ENCODE data around the gene ADAMTS3.
"Not testable (repeated sequence)": the region's sequence is repeated elsewhere in the genome, so short reads cannot be mapped to it uniquely, and the experiment has no call there.

The ADAMTS3 gene

GRCh38 chr4:72552447-72552846 is 16.6 kb downstream of the ADAMTS3 start:
- no peak for DNase-seq (ENCODE audit: low spot score)

- DNase-seq (ENCODE audit: low spot score): no peak
Observed at GRCh38 chr4:72546456-72546855, 22.6 kb downstream of the ADAMTS3 start.

DNA sequence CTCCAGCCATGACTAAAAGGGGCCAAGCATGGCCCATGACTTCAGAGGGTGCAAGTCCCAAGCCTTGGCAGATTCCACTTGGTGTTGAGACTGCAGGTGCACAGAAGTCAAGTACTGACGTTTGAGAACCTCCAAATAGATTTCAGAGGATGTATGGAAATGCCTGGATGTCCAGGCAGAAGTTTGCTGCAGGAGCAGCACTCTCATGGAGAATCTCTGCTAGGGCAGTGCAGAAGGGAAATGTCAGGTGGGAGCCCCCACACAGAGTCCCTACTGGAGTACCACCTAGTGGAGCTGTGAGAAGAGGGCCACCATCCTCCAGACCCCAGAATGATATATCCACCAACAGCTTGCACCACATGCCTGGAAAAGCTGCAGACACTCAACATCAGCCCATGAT is 28.3 kb downstream of the ADAMTS3 start:
- not testable (repeated sequence) for DNase-seq (ENCODE audit: low spot score)

DNA sequence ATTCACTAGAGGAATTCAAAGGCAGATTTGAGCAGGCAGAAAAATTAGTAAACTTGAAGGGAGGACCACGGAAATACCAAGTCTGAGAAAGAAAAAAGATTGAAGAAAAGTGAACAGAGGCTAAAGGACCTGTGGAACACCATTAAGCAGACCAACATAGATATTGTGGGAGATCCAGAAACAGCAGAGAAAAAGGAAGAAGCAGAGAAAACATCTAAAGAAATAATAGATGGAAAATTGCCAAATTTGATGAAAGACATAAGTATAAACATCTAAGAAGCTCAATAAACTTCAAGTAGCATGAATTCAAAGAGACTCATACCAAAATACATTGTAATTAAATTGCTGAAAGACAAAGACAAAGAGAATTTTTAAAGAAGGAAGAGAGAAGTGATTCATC is 31.0 kb downstream of the ADAMTS3 start:
- no peak for DNase-seq (ENCODE audit: low spot score)

DNA sequence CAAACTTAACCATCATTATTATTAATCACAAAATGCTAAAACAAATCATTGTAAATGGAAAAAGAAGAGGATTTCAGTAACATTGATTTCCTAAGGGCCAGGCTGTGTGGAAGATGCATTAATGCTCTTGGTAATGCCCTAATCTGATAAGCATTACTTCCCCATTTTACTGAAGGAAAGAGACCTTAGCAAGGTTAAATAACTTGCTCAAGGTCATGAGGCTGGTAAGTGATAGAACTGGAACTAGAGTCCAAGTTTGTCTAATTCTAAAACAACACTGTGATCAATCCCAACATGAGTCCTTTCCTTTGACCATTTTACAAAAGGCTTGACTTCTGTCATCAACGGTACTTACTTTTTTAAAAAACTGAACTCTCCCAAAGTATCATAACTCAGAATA is 32.6 kb downstream of the ADAMTS3 start:
- DNase-seq (ENCODE audit: low spot score): no peak

DNA sequence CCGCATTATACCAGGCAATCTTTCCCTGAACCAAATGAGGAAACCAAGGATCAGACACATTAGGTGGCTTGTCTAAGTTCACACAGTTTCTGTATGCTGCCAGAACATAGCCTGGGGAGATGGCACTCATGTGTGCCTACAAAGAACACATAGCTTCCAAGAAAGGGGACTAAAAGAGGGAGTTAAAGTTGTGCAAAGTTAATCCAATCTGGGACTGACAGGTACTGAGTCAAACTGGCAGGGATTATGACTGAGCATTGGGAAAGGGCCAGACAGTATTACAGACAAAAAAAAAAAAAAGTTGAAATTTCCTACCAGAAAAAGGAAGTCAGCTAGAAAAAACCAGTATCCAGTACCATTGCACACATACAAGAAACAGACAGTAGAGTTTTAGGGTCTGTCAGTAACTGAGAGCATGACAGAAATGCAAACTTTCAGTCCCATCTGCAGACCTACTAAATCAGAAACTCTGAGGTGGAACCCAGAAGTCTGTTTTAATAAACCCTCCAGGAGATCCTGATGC is 37.2 kb downstream of the ADAMTS3 start:
- DNase-seq (ENCODE audit: low spot score): no peak

- DNase-seq (ENCODE audit: low spot score): no peak
Observed at GRCh38 chr4:72531322-72531721, 37.7 kb downstream of the ADAMTS3 start.

DNA sequence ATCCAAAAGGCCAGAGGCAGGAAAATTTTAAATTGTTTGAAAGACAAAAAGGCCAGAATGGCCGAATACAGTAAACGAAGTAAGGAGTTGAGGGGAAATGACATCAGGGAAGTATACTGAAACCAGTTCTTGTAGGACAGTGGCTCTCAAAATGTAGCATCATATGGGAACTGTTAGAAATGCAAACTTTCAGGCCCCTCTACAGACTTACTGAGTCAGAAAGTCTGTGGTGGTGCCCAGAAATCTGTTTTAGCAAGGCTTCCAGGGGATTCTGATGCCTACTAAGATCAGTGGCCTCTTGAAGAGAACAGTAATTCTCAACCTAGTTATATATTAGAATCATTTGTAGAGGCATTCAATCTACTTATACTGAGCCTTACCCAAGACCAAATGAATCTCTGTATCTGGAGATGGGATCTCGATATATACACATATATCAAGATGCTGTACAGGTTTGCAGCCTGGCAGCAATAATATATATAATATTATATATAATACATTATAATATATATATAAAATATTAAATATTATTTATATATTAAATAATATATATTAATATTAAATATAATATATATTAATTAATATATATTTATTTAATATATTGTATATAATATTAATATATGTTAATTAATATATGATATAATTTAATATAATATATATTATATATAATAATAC is 39.7 kb downstream of the ADAMTS3 start:
- DNase-seq (ENCODE audit: low spot score): no peak

- DNase-seq (ENCODE audit: low spot score): no peak
Observed at GRCh38 chr4:72527038-72527646, 41.9 kb downstream of the ADAMTS3 start.

- no peak for DNase-seq (ENCODE audit: low spot score)
Observed at GRCh38 chr4:72525938-72526337, 43.1 kb downstream of the ADAMTS3 start.

- DNase-seq (ENCODE audit: low spot score): no peak
Observed at GRCh38 chr4:72522440-72522839, 46.6 kb downstream of the ADAMTS3 start.

DNA sequence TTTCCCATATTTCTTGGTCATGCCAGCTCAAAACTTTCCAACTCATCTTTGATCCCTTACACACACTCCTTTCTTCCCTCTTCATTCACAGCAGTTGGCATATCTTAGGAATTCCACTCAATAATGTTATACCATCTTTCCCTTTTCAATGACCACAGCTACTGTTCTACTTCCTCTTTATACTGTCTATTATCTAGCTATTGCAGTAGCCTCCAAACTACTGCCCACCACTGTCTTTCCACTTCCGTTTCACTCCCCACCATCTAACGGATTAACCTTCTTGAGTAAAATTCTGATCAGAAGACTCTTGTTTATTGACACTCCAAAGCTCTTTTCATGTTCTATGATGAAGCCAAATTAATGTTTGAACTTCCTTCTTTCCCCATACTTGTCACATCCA is 55.8 kb downstream of the ADAMTS3 start:
- no peak for DNase-seq (ENCODE audit: low spot score)

DNA sequence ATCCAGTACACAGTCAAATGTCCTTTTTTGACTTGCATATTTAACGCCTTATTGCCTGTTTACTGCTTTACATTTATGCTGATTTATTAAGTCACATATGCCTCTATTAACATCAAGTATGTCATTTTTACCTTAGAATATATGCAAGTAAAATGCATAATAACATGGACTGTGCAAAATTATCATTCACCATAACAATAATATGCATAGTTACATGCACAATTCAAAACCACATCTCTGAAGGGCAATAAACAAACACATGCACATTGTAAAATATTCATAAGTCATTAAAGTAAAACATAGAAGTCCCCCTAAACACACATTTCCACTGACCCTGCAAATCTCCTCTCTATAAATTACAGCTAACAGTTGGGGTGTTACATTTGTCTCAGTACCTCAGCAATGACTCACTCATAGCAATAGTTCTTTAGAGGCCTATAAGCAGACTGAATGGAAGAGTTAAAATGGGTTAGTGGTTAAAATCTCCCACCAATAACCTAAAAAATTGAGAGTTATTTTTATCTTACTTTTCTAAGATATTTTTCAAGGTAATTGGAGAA is 61.1 kb downstream of the ADAMTS3 start:
- DNase-seq (ENCODE audit: low spot score): no peak

GRCh38 chr4:72507167-72507566 is 61.9 kb downstream of the ADAMTS3 start:
- DNase-seq (ENCODE audit: low spot score): no peak

DNA sequence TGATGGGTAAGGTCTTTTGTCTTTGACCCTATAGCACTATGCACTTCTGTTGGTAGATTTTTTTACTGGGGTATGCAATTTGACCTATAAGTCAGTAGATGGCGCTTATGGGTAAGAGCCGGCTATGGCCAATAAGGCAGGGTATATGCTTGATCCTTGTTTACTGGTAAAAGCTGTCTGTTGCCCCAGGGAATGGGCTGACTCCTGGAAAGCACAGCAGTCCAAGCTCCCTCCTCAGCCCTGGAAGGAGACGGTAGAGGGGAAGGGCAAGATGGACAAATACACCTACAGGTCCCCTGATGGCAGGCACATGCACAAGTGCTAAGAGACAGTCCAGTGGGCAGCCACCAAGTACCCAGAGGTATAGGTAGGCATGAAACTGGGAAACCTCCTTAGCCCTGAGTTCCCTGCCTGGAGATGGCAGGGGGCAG is 63.7 kb downstream of the ADAMTS3 start:
- peak; percentile 68 for DNase-seq (ENCODE audit: low spot score)

GRCh38 chr4:72500214-72500613 is 68.8 kb downstream of the ADAMTS3 start:
- no peak for DNase-seq (ENCODE audit: low spot score)

DNA sequence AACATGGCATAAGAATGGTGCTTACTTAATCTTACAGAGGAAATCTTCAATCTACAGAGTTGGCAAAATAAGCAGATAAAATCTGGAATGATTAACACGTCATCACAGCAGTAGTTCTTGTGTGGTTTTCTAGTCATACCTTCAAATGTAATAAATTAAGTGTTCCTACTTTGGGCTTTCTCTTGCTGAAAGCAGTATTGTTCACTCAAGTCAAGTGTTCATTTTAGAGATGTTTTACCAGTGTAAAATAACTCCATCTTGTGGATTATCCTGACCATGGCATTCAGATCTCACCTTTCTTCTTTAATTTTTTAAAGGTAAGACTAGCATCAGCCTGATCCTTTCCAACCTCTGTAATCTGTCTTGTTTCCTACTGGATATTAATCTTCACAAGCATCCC is 72.9 kb downstream of the ADAMTS3 start:
- no peak for DNase-seq (ENCODE audit: low spot score)

DNA sequence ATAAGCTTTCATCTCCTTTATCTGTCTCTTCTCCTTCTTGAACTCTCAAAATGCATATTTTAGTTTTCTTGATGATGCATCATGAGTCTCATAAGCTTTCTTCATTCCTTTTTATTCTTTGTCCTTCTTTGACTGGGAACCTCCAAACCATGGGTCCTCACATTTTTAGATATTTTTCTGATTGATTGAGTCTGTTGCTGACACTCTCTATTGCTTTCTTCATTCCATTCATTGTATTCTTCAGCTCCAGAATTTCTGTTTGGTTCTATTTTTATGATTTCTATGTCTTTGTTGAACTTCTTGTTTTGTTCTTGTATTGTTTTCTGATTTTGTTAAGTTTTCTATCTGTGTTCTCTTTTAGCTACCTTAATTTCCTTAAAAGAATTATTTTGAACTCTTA is 74.9 kb downstream of the ADAMTS3 start:
- no peak for DNase-seq (ENCODE audit: low spot score)

DNA sequence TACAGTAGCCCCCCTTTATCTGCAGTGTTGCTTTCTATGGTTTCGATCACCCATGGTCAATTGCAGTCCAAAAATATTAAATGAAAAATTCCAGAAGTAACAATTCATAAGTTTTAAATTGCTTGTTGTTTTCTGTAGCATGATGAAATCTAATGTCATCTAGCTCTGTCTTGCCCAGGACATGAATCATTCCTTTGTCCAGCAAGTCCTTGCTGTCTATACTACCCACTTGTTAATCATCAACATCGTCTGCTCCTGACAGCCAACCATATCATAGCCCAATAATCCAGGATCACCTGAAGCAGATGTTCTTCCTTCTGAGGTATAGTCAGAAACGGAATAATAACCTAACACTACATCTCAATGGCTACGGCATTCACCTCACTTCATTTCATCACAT is 79.8 kb downstream of the ADAMTS3 start:
- no peak for DNase-seq (ENCODE audit: low spot score)

- DNase-seq (ENCODE audit: low spot score): no peak
Observed at GRCh38 chr4:72486991-72487390, 82.0 kb downstream of the ADAMTS3 start.

GRCh38 chr4:72484981-72485380 is 84.0 kb downstream of the ADAMTS3 start:
- DNase-seq (ENCODE audit: low spot score): no peak

- no peak for DNase-seq (ENCODE audit: low spot score)
Observed at GRCh38 chr4:72473434-72473900, 95.6 kb downstream of the ADAMTS3 start.

DNA sequence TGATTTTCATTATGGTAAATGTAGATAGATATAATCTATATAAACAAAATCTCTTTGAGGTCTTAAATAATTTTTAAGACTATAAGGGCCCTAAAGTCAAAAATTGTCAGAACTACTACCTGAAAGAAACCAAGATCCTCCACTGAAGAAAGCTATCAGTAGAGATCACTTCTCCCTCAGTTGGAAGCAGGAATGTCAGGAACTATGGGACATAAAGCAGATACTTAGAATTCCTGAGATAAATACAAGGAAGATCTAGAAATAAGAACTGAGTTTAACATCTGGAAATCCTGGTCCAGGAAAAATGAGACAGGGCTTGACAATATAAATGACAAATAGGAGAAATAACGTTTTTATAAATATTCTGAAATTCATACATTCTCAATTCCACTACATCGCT is 97.2 kb downstream of the ADAMTS3 start:
- no peak for DNase-seq (ENCODE audit: low spot score)

Data from iPS-NIHi11 (cell line).